GM12878 (cell line): ENCODE measurements around the gene SELENOP. TPM values are rescaled to one million over a fixed set of nuclear protein-coding genes. Genes with fewer than 3 reads are reported as not detected.

Experiments
- ATAC-seq: fragments of 200-7000 bp; cut with Tn5 transposase; 3 replicates; pipeline ENCODE4 v1.9.1; 2020; ENCODE audit warnings: mild to moderate bottlenecking, moderate library complexity
- BruUV-seq: library from RNA; stranded (reverse); fragments of 400-500 nt; replicated peaks from 2 replicates; lab custom pipeline; 2021; lab: Mats Ljungman, UMichigan
- CTCF ChIA-PET: fragments of 300-600 bp; sonication (Branson Sonifier 250); formaldehyde crosslinking; extraction: SDS; loops from one replicate; lab custom pipeline; 2021; ENCODE audit warnings: inconsistent platforms; lab: Yijun Ruan, JAX
- POLR2A ChIA-PET: fragments of 350-600 bp; formaldehyde crosslinking; extraction: SDS; loops from one replicate; lab custom pipeline; 2021; ENCODE audit warnings: inconsistent platforms; lab: Charles Lee
- RAD21 ChIA-PET: fragments of 300-600 bp; sonication (Branson Sonifier 250); formaldehyde crosslinking; loops from one replicate; lab custom pipeline; 2023; ENCODE audit warnings: antibody characterized with exemption; ENCODE audit not compliant: unreplicated experiment; lab: Charles Lee
- SMC1A ChIA-PET: fragments of 300-600 bp; sonication (Branson Sonifier 250); formaldehyde crosslinking; loops from one replicate; lab custom pipeline; 2023; ENCODE audit not compliant: unreplicated experiment, uncharacterized antibody; lab: Charles Lee
- DNase-seq: peaks from one replicate; pipeline ENCODE4 v3.0.0-alpha.2; 2011; ENCODE audit warnings: low read depth, low spot score
- FAIRE-seq: peaks from 3 replicates; lab custom pipeline; 2011; peaks lifted over from hg19 to GRCh38; lab: Jason Lieb, UNC
- H2AFZ ChIP-seq: 2 replicates; pipeline ENCODE4 v1.6.0; 2011; ENCODE audit warnings: low read depth, low read length, control low read depth; ENCODE audit not compliant: control insufficient read depth
- H3K27ac ChIP-seq: 2 replicates; pipeline ENCODE4 v1.5.1; 2011; ENCODE audit warnings: control low read depth; ENCODE audit not compliant: control insufficient read depth, insufficient read depth
- H3K27me3 ChIP-seq, 2 experiments: replicated peaks in 1 of 2; 2 replicates each; pipeline versions ENCODE4 v1.6.0 to v1.6.1; 2011; ENCODE audit warnings: low read length in 1 of 2; ENCODE audit not compliant: control insufficient read depth in 2 of 2, insufficient read depth in 2 of 2
- H3K36me3 ChIP-seq, 2 experiments: 2 replicates each; pipeline ENCODE4 v1.5.1; 2011; ENCODE audit warnings: low read length in 1 of 2; ENCODE audit not compliant: control insufficient read depth in 2 of 2, insufficient read depth in 2 of 2
- H3K4me1 ChIP-seq: 2 replicates; pipeline ENCODE4 v1.6.1; 2011; ENCODE audit warnings: mild to moderate bottlenecking, low read length, moderate library complexity, mixed read lengths; ENCODE audit not compliant: control insufficient read depth, insufficient read depth
- H3K4me2 ChIP-seq: 2 replicates; pipeline ENCODE4 v1.6.0; 2011; ENCODE audit warnings: control low read depth; ENCODE audit not compliant: control insufficient read depth, insufficient read depth
- H3K4me3 ChIP-seq: fragments of 200-600 bp; sonication (generic); 2 replicates; pipeline ENCODE4 v1.5.1; 2016
- H3K79me2 ChIP-seq: 2 replicates; pipeline ENCODE4 v1.6.0; 2011; ENCODE audit warnings: low read length; ENCODE audit not compliant: control insufficient read depth, insufficient read depth
- H3K9ac ChIP-seq: 2 replicates; pipeline ENCODE4 v1.8.0; 2011; ENCODE audit warnings: low read length, control low read depth, mixed read lengths; ENCODE audit not compliant: control insufficient read depth, insufficient read depth
- H3K9me3 ChIP-seq: replicated peaks from 3 replicates; pipeline ENCODE4 v1.5.1; 2011; ENCODE audit warnings: mild to moderate bottlenecking, low read length; ENCODE audit not compliant: control insufficient read depth, insufficient read depth
- H4K20me1 ChIP-seq: 2 replicates; pipeline ENCODE4 v1.6.0; 2011; ENCODE audit not compliant: control insufficient read depth, insufficient read depth
- BCL11A ChIP-seq: IDR thresholded peaks from 2 replicates; pipeline ENCODE4 v1.6.1; 2011; ENCODE audit warnings: low read depth, low read length
- EGR1 ChIP-seq, 2 experiments: IDR thresholded peaks; 1 replicate in 1 of 2; 2 replicates in 1 of 2; pipeline ENCODE4 v1.6.1; 2011 to 2012; ENCODE audit warnings: low read depth in 2 of 2, low read length in 2 of 2, borderline replicate concordance in 1 of 2, mild to moderate bottlenecking in 1 of 2, moderate library complexity in 1 of 2
- GABPA ChIP-seq: IDR thresholded peaks from 2 replicates; pipeline ENCODE4 v1.6.1; 2014; ENCODE audit warnings: antibody characterized with exemption, low read depth, mild to moderate bottlenecking, inconsistent platforms
- GATAD2B ChIP-seq: fragments of 450-650 bp; conservative IDR thresholded peaks from 2 replicates; pipeline ENCODE4 v1.6.1; 2017; ENCODE audit warnings: low read depth, mild to moderate bottlenecking, moderate library complexity
- KAT2A ChIP-seq: conservative IDR thresholded peaks from 2 replicates; pipeline ENCODE4 v1.6.1; 2011; ENCODE audit warnings: low read depth, low read length; ENCODE audit not compliant: control insufficient read depth
- MXI1 ChIP-seq: fragments of 150-350 bp; IDR thresholded peaks from 2 replicates; pipeline ENCODE4 v1.6.1; 2011; ENCODE audit warnings: low read depth, mild to moderate bottlenecking, inconsistent platforms, low read length, improper control_type of control experiment
- PAX5 ChIP-seq: IDR thresholded peaks from 2 replicates; pipeline ENCODE4 v1.6.1; 2011; ENCODE audit warnings: low read depth, low read length, borderline replicate concordance
- SPI1 ChIP-seq: IDR thresholded peaks from 2 replicates; pipeline ENCODE4 v1.6.1; 2011; ENCODE audit warnings: low read depth, mild to moderate bottlenecking, low read length, moderate library complexity, borderline replicate concordance; ENCODE audit not compliant: insufficient read depth
- ZSCAN29 ChIP-seq: fragments of 450-650 bp; IDR thresholded peaks from 2 replicates; pipeline ENCODE4 v1.6.1; 2017; ENCODE audit warnings: mild to moderate bottlenecking, moderate library complexity
- WGBS: methylation state at CpG from one replicate; pipeline ENCODE4 v1.1.6; 2016; ENCODE audit warnings: low lambda C conversion rate; ENCODE audit not compliant: insufficient replicate concordance, insufficient coverage; ENCODE audit errors: missing lambda C conversion rate; 5-methylcytosine and 5-hydroxymethylcytosine counted together
- in situ Hi-C: fragments of 300-500 bp; cut with MboI; formaldehyde crosslinking; loops from 9 replicates; pipeline ENCODE4 v1.14.3; 2018; ENCODE audit warnings: mixed read lengths
- intact Hi-C: fragments of 100-400 bp; cut with micrococcal nuclease; formaldehyde crosslinking; loops from one replicate; pipeline ENCODE4 v1.14.2; 2022; ENCODE audit not compliant: unreplicated experiment
- polyA plus RNA-seq, 11 experiments: library from polyadenylated mRNA; depleted of rRNA in 4 of 11; unstranded in 6 of 11; stranded (reverse) in 5 of 11; fragments of >200 nt; fragmentation: Nextera tagmentation in 4 of 11; fragmentation: Illumina TruSeq in 1 of 11; extraction: Ambion mirVana in 4 of 11; extraction: Trizol in 1 of 11; gene quantifications; 1 replicate in 1 of 11; 2 replicates in 10 of 11; pipeline versions ENCODE4 v1.2.1 to v1.2.3, GENCODE V29; 2011 to 2016; ENCODE audit warnings: inconsistent platforms in 2 of 11, missing spikeins in 2 of 11, low read depth in 1 of 11
- total RNA-seq, 4 experiments: library from RNA; depleted of rRNA in 3 of 4; stranded (reverse); fragments of >200 nt in 3 of 4; fragmentation: Illumina TruSeq in 1 of 4; extraction: Trizol in 1 of 4; gene quantifications; 2 replicates each; pipeline versions ENCODE4 v1.2.1 to v1.2.3, GENCODE V29; 2013 to 2021
- TF ChIP-seq, protein P1 (sequence below): IDR thresholded peaks from 2 replicates; pipeline ENCODE4 v1.6.1; 2012; ENCODE audit warnings: low read depth, low read length, improper control_type of control experiment
- TF ChIP-seq, protein P2 (sequence below): fragments of 450-650 bp; IDR thresholded peaks from 2 replicates; pipeline ENCODE4 v1.6.1; 2014; ENCODE audit warnings: mild to moderate bottlenecking
- TF ChIP-seq, protein P3 (sequence below): IDR thresholded peaks from 2 replicates; pipeline ENCODE4 v1.6.1; 2011; ENCODE audit warnings: low read depth, mild to moderate bottlenecking, low read length, moderate library complexity, borderline replicate concordance; ENCODE audit errors: extremely low read depth
- TF ChIP-seq, protein P4 (sequence below): IDR thresholded peaks from 2 replicates; pipeline ENCODE4 v1.6.1; 2011; ENCODE audit warnings: borderline replicate concordance, low read depth, mild to moderate bottlenecking, moderate library complexity, mixed read lengths, low read length; ENCODE audit not compliant: insufficient read depth; ENCODE audit errors: extremely low read length
- TF ChIP-seq, protein P5 (sequence below): fragments of 450-650 bp; formaldehyde crosslinking; IDR thresholded peaks from 2 replicates; pipeline ENCODE4 v1.5.0; 2022; ENCODE audit warnings: mild to moderate bottlenecking, missing genetic modification characterization
- TF ChIP-seq, protein P6 (sequence below): fragments of 450-650 bp; IDR thresholded peaks from 2 replicates; pipeline ENCODE4 v1.6.1; 2017; ENCODE audit warnings: mild to moderate bottlenecking, low read depth, inconsistent platforms; ENCODE audit not compliant: poor library complexity, severe bottlenecking

The SELENOP gene
- total and polyA plus RNA-seq, 10 of the 15 experiments (the other 5 are each of a cell fraction or from before 2014, with no cell fraction given), result 0.08 to 5.1 (median 0.88) TPM; not detected in 3

DNA sequence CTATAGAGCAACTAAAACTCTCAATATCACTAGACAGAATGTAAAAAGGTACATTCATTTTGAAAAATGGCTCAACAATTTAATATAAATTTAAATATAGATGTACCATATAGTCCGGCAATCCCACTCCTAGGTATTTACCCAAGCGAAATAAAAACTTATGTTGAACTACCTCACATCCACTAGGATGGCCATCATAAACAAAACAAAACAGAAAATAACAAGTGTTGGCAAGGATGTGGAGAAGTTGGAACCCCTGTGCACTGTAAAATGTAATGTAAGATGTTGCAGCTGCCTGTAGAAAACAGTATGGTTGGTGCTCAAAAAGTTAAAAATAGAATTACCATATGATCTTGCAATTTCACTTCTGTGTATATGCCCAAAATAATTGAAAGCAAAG is 36.9 kb upstream of the SELENOP start:
- RAD21 ChIA-PET, result no interaction called here
- 88% methylated on average over 2 of the region's 2 CpGs for WGBS
- Histone ChIP-seq H3K27ac (no peak overlapping the region), H3K9me3 (no peaks in the 10 kb centered on the region), H3K4me1 (no peaks in the 10 kb centered on the region), H4K20me1 (no peaks in the 10 kb centered on the region), H2AFZ (no peak overlapping the region), H3K4me3 (no peak overlapping the region), H3K79me2 (no peaks in the 10 kb centered on the region), H3K9ac (no peak overlapping the region), H3K27me3 (no peaks in the 10 kb centered on the region), H3K4me2 (no peak overlapping the region), H3K36me3 (no peaks in the 10 kb centered on the region)
- ATAC-seq, result no peak
- in situ Hi-C loops (no loop called here), intact Hi-C loops (no loop called here)
- FAIRE-seq, result no peak
- TF ChIP-seq, protein P1, sequence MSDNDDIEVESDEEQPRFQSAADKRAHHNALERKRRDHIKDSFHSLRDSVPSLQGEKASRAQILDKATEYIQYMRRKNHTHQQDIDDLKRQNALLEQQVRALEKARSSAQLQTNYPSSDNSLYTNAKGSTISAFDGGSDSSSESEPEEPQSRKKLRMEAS, result no peak
- TF ChIP-seq, protein P2, sequence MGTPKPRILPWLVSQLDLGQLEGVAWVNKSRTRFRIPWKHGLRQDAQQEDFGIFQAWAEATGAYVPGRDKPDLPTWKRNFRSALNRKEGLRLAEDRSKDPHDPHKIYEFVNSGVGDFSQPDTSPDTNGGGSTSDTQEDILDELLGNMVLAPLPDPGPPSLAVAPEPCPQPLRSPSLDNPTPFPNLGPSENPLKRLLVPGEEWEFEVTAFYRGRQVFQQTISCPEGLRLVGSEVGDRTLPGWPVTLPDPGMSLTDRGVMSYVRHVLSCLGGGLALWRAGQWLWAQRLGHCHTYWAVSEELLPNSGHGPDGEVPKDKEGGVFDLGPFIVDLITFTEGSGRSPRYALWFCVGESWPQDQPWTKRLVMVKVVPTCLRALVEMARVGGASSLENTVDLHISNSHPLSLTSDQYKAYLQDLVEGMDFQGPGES, result no peak
- TF ChIP-seq SPI1 (no peak), MXI1 (no peak), BCL11A (no peak), EGR1 (IDR thresholded peaks at IDR 0.05; ENCODE audit: borderline replicate concordance in 1 of 2, low read depth in 2 of 2, low read length in 2 of 2) (no peak), GATAD2B (no peak), KAT2A (no peak), PAX5 (no peak), ZSCAN29 (no peak), GABPA (no peak)
- TF ChIP-seq, protein P3, sequence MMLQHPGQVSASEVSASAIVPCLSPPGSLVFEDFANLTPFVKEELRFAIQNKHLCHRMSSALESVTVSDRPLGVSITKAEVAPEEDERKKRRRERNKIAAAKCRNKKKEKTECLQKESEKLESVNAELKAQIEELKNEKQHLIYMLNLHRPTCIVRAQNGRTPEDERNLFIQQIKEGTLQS, result no peak
- TF ChIP-seq, protein P4, sequence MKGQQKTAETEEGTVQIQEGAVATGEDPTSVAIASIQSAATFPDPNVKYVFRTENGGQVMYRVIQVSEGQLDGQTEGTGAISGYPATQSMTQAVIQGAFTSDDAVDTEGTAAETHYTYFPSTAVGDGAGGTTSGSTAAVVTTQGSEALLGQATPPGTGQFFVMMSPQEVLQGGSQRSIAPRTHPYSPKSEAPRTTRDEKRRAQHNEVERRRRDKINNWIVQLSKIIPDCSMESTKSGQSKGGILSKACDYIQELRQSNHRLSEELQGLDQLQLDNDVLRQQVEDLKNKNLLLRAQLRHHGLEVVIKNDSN, result no peak
- TF ChIP-seq, protein P5, sequence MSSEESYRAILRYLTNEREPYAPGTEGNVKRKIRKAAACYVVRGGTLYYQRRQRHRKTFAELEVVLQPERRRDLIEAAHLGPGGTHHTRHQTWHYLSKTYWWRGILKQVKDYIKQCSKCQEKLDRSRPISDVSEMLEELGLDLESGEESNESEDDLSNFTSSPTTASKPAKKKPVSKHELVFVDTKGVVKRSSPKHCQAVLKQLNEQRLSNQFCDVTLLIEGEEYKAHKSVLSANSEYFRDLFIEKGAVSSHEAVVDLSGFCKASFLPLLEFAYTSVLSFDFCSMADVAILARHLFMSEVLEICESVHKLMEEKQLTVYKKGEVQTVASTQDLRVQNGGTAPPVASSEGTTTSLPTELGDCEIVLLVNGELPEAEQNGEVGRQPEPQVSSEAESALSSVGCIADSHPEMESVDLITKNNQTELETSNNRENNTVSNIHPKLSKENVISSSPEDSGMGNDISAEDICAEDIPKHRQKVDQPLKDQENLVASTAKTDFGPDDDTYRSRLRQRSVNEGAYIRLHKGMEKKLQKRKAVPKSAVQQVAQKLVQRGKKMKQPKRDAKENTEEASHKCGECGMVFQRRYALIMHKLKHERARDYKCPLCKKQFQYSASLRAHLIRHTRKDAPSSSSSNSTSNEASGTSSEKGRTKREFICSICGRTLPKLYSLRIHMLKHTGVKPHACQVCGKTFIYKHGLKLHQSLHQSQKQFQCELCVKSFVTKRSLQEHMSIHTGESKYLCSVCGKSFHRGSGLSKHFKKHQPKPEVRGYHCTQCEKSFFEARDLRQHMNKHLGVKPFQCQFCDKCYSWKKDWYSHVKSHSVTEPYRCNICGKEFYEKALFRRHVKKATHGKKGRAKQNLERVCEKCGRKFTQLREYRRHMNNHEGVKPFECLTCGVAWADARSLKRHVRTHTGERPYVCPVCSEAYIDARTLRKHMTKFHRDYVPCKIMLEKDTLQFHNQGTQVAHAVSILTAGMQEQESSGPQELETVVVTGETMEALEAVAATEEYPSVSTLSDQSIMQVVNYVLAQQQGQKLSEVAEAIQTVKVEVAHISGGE, result no peak
- TF ChIP-seq, protein P6, sequence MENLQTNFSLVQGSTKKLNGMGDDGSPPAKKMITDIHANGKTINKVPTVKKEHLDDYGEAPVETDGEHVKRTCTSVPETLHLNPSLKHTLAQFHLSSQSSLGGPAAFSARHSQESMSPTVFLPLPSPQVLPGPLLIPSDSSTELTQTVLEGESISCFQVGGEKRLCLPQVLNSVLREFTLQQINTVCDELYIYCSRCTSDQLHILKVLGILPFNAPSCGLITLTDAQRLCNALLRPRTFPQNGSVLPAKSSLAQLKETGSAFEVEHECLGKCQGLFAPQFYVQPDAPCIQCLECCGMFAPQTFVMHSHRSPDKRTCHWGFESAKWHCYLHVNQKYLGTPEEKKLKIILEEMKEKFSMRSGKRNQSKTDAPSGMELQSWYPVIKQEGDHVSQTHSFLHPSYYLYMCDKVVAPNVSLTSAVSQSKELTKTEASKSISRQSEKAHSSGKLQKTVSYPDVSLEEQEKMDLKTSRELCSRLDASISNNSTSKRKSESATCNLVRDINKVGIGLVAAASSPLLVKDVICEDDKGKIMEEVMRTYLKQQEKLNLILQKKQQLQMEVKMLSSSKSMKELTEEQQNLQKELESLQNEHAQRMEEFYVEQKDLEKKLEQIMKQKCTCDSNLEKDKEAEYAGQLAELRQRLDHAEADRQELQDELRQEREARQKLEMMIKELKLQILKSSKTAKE, result no peak
- CTCF ChIA-PET, result interaction anchor here (1.3 kb wide), 1 partner anchor 41 kb away, joined by 3 read pairs; no protein-coding TSS in a partner anchor
- POLR2A ChIA-PET, result no interaction called here
- no peak for DNase-seq
- no TSS peak for BruUV-seq
- SMC1A ChIA-PET, result interaction anchor here (1.4 kb wide), 1 partner anchor 12 kb away, joined by 3 read pairs; no protein-coding TSS in a partner anchor
